ENCODE results near the gene SERPINA12.

SERPINA12 gene

GRCh38 chr14:94531187-94531586, 21.9 kb upstream of the SERPINA12 start:
- Histone ChIP-seq H3K27ac (ENCODE audit: low read depth, low read length, poor library complexity, severe bottlenecking) (no peak overlapping the region), H3K4me2 (ENCODE audit: low read length) (no peak overlapping the region), H3K9me3 (ENCODE audit: low read length) (no peaks in the 10 kb centered on the region), H2AFZ (ENCODE audit: low read length) (no peak overlapping the region), H3K9me2 (ENCODE audit: low read depth, low read length) (no peaks in the 10 kb centered on the region), H4K20me1 (ENCODE audit: insufficient read depth, low read length) (no peaks in the 10 kb centered on the region), H3F3A (ENCODE audit: insufficient read depth, low read length) (no peaks in the 10 kb centered on the region), H3K79me2 (ENCODE audit: insufficient read depth, low read length) (no peaks in the 10 kb centered on the region), H3K36me3 (ENCODE audit: insufficient read depth, low read length) (no peaks in the 10 kb centered on the region), H3K9ac (ENCODE audit: low read length) (no peak overlapping the region), H3K4me1 (ENCODE audit: insufficient read depth, low read length, severe bottlenecking) (no peaks in the 10 kb centered on the region), H3K4me3 (ENCODE audit: low read depth, low read length, poor library complexity, severe bottlenecking) (no peak overlapping the region), H3K27me3 (ENCODE audit: insufficient read depth, low read length) (no peaks in the 10 kb centered on the region)
- TF ChIP-seq EZH2 (IDR thresholded peaks at IDR 0.05; ENCODE audit: borderline replicate concordance, low read length): no peak
- TF ChIP-seq, protein P1, sequence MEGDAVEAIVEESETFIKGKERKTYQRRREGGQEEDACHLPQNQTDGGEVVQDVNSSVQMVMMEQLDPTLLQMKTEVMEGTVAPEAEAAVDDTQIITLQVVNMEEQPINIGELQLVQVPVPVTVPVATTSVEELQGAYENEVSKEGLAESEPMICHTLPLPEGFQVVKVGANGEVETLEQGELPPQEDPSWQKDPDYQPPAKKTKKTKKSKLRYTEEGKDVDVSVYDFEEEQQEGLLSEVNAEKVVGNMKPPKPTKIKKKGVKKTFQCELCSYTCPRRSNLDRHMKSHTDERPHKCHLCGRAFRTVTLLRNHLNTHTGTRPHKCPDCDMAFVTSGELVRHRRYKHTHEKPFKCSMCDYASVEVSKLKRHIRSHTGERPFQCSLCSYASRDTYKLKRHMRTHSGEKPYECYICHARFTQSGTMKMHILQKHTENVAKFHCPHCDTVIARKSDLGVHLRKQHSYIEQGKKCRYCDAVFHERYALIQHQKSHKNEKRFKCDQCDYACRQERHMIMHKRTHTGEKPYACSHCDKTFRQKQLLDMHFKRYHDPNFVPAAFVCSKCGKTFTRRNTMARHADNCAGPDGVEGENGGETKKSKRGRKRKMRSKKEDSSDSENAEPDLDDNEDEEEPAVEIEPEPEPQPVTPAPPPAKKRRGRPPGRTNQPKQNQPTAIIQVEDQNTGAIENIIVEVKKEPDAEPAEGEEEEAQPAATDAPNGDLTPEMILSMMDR (IDR thresholded peaks at IDR 0.05; ENCODE audit: low read length): no peak

DNA sequence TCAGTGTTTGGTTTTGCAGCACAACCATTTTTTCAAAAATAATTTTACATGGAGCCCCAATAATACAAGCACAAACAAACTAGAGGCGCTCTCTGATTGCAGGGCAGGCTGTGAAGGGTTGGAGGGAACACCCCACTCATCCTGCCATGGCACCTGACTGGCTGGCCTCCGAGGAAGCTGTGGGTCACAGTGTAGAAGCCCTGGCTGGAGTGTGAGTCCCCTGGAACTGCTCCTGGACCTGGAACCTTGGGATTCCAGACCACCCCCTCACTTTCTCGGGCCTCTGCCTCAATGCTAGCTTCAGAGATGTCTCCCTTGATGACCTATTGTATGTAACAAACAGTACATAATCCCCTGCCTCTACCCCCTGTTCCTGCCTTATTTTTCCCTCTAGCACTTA, 14.8 kb upstream of the SERPINA12 start:
- no peak overlapping the region for H2AFZ ChIP-seq (ENCODE audit: low read length)
- no peaks in the 10 kb centered on the region for H3K9me3 ChIP-seq (ENCODE audit: low read length)
- no peaks in the 10 kb centered on the region for H3F3A ChIP-seq (ENCODE audit: insufficient read depth, low read length)
- no peak overlapping the region for H3K9ac ChIP-seq (ENCODE audit: low read length)
- H3K36me3 ChIP-seq (ENCODE audit: insufficient read depth, low read length): no peaks in the 10 kb centered on the region
- no peaks in the 10 kb centered on the region for H3K9me2 ChIP-seq (ENCODE audit: low read depth, low read length)
- no peak overlapping the region for H3K27ac ChIP-seq (ENCODE audit: low read depth, low read length, poor library complexity, severe bottlenecking)
- H3K4me2 ChIP-seq (ENCODE audit: low read length): no peak overlapping the region
- H4K20me1 ChIP-seq (ENCODE audit: insufficient read depth, low read length): no peaks in the 10 kb centered on the region
- no peak overlapping the region for H3K4me3 ChIP-seq (ENCODE audit: low read depth, low read length, poor library complexity, severe bottlenecking)
- H3K79me2 ChIP-seq (ENCODE audit: insufficient read depth, low read length): no peaks in the 10 kb centered on the region
- H3K27me3 ChIP-seq (ENCODE audit: insufficient read depth, low read length): no peaks in the 10 kb centered on the region
- H3K4me1 ChIP-seq (ENCODE audit: insufficient read depth, low read length, severe bottlenecking): no peaks in the 10 kb centered on the region
- TF ChIP-seq EZH2 (IDR thresholded peaks at IDR 0.05; ENCODE audit: borderline replicate concordance, low read length): no peak
- TF ChIP-seq, protein P1 (IDR thresholded peaks at IDR 0.05; ENCODE audit: low read length): no peak

DNA sequence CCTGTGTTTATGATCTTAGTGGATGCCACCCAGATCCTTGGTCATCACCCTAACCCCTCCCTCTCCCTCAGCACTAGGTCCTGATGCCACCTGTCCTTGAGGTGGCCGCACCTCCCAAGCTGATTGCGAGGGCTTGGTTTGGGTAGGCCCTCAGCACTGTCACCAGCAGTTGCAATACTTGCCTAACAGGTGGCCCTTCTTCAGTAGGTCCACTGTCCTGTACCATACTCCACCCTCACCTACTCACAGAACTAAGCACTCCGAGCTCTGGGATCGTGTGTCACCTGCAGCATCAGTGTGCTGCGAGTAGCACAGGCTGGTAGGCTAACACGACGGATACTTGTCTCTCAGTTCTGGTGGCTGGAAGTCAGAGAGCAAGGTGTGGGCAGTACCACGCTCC, 14.0 kb upstream of the SERPINA12 start:
- H3F3A ChIP-seq (ENCODE audit: insufficient read depth, low read length): no peaks in the 10 kb centered on the region
- no peak overlapping the region for H3K4me2 ChIP-seq (ENCODE audit: low read length)
- H3K9ac ChIP-seq (ENCODE audit: low read length): no peak overlapping the region
- H3K4me1 ChIP-seq (ENCODE audit: insufficient read depth, low read length, severe bottlenecking): no peaks in the 10 kb centered on the region
- H3K79me2 ChIP-seq (ENCODE audit: insufficient read depth, low read length): no peaks in the 10 kb centered on the region
- no peak for TF ChIP-seq EZH2 (IDR thresholded peaks at IDR 0.05; ENCODE audit: borderline replicate concordance, low read length)
- TF ChIP-seq, protein P1 (IDR thresholded peaks at IDR 0.05; ENCODE audit: low read length): no peak
- H3K36me3 ChIP-seq (ENCODE audit: insufficient read depth, low read length): no peaks in the 10 kb centered on the region
- no peak overlapping the region for H3K4me3 ChIP-seq (ENCODE audit: low read depth, low read length, poor library complexity, severe bottlenecking)
- no peaks in the 10 kb centered on the region for H3K9me3 ChIP-seq (ENCODE audit: low read length)
- H4K20me1 ChIP-seq (ENCODE audit: insufficient read depth, low read length): no peaks in the 10 kb centered on the region
- H3K27me3 ChIP-seq (ENCODE audit: insufficient read depth, low read length): no peaks in the 10 kb centered on the region
- no peaks in the 10 kb centered on the region for H3K9me2 ChIP-seq (ENCODE audit: low read depth, low read length)
- H2AFZ ChIP-seq (ENCODE audit: low read length): no peak overlapping the region
- H3K27ac ChIP-seq (ENCODE audit: low read depth, low read length, poor library complexity, severe bottlenecking): no peak overlapping the region
